GM08714 (cell line): ENCODE data around the gene RTKN2.
"Not testable (repeated sequence)": the region's sequence is repeated elsewhere in the genome, so short reads cannot be mapped to it uniquely, and the experiment has no call there.

Experiments used
- H3K4me3 ChIP-seq: fragments of 200-500 bp; sonication (Bioruptor generic); 2 replicates; pipeline ENCODE4 v1.5.1; 2014; ENCODE audit warnings: mild to moderate bottlenecking, low read length, inconsistent platforms
- ZNF274 ChIP-seq: IDR thresholded peaks from 2 replicates; pipeline ENCODE4 v1.6.1; 2012; ENCODE audit warnings: mild to moderate bottlenecking, low read depth, low read length

Gene RTKN2

DNA sequence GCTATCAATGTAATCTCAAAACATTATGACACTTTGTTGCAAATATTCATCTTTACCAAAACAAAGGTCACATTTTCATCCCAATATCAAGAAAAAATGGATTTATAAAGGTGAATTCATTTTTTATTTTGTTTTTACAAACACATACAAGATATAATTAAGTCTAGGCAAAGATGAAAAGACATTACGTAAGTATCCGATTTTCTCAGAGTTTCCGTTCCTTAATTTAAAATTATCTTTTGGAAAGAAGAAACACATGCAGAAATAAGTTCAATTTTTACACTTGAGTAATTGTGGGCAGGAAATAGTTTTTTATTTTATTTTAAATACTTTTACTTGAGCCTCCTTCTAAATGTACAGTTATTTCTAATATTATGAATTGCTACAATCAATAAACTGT lies 24.6 kb downstream of the RTKN2 start:
- no peak overlapping the region; the same call in 1 of the 2 replicates for H3K4me3 ChIP-seq
- TF ChIP-seq ZNF274 = no peak

DNA sequence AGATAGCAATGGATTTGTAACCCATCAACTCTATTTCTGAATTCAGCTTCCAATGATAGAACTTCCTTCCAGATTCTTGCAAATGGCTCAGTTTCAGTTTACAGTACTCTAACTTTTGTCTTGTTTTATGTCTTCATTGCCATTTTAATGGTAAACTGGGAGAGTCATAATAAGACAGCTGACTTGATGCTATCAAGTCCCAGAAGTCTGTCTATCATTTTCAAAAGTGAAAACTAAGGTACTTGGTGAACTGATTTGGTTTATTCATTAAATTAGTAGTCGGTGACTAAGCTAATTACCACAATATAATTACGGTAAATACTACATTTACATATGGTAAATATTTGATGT lies 25.0 kb downstream of the RTKN2 start:
- H3K4me3 ChIP-seq = peak overlapping the region; percentile 61
- no peak for TF ChIP-seq ZNF274

DNA sequence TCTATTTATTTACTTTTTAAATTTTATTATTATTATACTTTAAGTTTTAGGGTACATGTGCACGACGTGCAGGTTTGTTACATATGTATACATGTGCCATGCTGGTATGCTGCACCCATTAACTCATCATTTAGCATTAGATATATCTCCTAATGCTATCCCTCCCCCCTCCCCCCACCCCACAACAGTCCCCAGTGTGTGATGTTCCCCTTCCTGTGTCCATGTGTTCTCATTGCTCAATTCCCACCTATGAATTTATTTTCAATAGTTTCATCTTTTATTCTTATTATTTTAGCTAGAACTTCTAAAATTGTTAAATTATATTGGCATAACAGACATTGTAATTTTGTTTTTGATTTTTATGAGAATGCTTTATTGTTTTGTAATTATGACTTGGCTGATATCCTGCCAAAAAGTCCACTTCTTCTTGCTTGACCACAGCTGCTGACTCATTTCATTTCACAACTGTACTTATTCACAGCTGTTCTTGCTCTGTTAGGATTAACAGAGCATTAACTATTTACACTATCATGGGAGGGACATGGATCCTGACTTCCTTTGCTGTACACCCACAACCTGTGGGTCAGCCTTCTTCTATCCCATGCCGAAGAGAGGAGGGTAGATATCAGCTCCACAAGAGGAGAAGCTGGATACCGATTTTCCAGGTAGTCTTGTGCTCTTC lies 25.5 kb downstream of the RTKN2 start:
- peak overlapping the region; percentile 61; the same call in 1 of the 2 replicates for H3K4me3 ChIP-seq

DNA sequence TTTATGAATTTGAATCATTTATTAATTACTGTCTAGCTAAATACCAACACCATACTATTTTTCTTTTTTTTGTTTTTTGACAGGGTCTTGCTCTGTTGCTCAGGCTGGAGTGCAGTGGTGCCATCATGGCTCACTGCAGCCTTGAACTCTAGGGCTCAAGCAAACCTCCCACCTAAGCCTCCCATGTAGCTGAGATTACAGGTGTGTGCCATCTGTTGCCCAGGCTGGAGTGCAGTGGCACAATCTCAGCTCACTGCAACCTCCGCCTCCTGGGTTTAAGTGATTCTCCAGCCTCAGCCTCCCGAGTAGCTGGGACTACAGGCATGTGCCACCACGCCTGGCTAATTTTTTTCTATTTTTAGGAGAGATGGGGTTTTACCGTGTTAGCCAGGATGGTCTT lies 27.1 kb downstream of the RTKN2 start:
- not testable (repeated sequence) for H3K4me3 ChIP-seq

DNA sequence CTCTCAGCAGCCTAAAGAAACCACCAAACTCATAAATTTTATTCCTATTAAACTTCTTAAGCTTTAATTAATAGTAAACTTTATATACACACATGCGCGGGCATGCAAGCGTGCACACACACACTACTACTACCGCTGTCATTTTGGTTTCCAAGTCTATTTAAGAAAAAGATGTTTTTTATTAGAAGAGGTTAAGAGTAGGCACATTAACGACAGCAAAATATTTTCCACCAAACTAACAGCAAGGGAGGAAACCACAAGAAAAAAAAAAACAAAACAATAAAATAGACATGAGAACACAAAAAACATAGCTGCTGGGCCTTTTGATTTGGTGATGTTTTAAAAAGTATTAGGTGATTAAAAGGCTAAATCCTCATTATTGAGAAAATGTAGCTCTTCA lies 28.6 kb downstream of the RTKN2 start:
- TF ChIP-seq ZNF274 = no peak
- no peak overlapping the region for H3K4me3 ChIP-seq

DNA sequence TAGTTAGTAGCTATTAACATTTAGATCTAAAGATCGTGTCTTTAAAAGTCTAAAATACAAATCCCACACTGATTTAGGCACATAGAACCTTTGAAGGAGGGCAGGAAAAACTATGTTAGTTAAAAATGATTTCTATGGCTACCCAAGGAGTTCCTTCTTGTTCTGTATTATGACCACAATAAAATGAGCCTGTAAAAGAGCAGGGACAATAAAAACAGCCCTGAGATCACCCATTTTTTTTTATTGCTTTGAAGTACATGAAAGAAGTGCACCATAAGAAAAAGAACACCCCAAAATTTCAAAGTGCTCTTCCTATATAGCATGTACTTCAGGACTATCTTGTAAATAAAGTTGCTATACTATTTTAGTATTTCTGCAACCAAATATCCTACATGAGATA lies 29.8 kb downstream of the RTKN2 start:
- no peak overlapping the region for H3K4me3 ChIP-seq

DNA sequence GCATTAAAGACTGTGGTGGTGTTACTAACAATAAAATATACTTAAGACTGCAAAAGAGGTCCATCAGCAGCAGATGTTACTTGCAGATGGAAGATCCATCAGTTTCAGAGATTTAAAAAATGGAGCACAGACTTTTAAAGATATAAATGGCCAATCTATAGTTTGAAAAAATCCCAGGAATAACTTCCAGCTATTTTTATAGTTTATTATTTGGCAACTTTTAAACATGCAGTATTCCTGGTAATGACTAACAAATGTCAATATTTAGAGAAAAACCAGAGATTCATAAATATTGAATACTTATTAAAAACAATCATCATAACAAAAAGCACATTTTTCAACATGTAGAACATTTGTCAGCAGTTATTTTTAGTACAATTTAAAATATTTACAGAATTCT lies 30.7 kb downstream of the RTKN2 start:
- no peak for TF ChIP-seq ZNF274
- no peak overlapping the region for H3K4me3 ChIP-seq

More for the DNA sequence above, 29.8 kb downstream of the RTKN2 start:
- TF ChIP-seq ZNF274 = no peak

DNA sequence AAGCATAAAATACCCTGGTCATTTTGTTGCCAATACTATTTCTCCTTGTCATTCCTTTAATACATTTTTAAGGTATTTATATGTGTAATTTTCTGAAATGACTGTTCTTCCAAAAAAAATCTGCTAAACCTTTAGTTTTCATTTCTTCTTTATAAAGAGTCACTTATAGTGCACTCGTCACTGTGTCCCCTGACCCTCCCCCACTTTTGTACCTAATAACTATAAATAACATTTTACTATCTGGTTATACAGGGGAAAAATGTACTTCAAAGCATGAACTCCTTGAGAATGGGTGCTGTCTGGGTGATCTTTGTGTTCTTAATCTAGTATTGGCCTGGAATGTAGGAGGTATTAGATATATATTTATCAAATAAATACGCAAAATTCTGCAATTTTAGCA lies 31.1 kb downstream of the RTKN2 start:
- TF ChIP-seq ZNF274 = no peak
- H3K4me3 ChIP-seq = no peak overlapping the region

DNA sequence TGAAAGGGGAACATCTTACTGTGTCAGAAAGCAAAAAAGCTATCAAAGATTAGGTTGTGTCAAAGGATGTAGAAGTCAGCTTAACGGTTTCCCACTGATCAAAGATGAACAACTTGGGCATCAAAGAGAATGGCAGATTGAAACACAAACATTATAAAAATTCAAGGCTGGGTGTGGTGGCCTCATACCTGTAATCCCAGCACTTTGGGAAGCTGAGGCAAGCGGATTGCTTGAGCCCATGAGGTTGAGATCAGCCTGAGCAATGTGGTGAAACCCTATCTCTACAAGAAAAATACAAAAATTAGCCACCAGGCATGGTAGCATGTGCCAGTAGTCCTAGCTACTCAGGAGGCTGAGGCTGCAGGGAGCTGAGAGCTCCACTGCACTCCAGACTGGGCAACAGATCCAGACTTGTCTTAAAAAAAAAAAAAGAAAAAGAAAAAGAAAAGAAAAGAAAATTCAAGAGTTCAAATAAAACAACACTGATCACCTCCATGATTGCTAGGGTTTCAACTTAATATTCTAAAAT lies 34.5 kb downstream of the RTKN2 start:
- TF ChIP-seq ZNF274 = no peak
- H3K4me3 ChIP-seq = no peak overlapping the region

DNA sequence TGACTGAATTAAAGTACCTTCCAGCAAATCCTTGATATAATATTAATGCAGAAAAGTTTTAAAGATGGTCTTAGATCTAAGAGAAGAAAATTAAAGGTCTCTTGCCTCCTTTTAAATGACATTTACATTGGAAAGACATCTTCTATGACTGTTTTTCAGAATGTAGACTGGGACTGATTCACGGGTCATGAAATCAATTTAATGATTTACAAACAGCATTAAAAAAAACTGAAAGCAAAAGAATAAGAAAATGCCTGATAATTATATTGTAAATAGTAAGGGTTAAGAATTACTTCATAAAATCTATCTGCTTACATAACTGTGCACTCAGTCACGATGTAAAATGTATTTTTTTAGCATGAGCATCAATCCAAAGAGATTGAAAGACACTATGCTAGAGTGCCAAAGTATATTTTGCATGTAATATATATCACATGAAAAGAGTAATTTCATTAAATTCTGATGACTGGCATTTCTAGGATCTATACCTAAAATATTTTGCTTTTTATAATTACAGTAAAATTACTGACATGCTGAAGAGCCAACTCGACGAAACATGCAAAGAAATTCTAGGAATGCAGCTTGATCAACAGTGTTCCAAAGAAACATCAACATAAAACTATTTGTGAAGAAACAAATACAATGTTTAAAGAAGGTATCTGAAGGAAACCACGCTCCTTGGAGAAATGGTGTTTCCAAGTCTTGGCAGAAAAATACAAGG lies 35.1 kb downstream of the RTKN2 start:
- TF ChIP-seq ZNF274 = no peak
- no peak overlapping the region for H3K4me3 ChIP-seq

DNA sequence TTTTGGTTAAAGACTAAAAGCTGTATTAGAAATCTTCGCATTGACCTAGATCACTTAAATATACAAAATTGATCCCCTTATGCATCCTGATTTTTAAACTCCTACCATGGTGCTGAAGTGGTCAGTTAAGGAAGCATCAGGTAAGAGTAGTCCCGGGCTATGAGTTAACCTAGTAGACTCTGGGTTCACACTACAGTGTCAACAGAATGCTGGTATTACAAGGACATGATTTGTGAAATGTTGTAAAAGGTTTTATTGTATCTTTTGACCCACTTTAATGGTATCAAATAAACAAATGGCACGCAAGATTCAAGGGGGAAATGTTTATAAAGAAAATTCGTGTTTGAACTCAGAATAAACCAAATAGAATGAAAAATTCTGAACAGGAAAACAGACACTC lies 36.8 kb downstream of the RTKN2 start:
- H3K4me3 ChIP-seq = no peak overlapping the region
- TF ChIP-seq ZNF274 = no peak

DNA sequence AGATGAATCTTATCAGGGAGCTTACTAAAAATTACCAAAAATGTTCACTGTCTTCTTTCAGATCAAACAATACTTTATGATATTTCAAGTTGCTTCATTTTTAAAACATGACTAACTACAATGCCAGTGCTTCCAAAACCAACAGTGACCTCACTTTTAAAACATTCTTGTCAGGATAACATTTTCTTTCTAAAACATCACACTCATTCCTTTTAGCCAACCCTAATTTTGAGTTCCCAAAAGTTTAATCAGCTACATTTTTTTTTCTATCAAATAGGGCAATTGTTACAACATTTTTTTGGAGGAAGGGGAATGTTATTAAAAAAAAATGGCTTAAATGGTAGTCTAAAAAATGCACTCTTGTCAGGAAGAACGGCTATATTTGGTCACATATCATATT lies 37.3 kb downstream of the RTKN2 start:
- TF ChIP-seq ZNF274 = no peak
- no peak overlapping the region for H3K4me3 ChIP-seq

DNA sequence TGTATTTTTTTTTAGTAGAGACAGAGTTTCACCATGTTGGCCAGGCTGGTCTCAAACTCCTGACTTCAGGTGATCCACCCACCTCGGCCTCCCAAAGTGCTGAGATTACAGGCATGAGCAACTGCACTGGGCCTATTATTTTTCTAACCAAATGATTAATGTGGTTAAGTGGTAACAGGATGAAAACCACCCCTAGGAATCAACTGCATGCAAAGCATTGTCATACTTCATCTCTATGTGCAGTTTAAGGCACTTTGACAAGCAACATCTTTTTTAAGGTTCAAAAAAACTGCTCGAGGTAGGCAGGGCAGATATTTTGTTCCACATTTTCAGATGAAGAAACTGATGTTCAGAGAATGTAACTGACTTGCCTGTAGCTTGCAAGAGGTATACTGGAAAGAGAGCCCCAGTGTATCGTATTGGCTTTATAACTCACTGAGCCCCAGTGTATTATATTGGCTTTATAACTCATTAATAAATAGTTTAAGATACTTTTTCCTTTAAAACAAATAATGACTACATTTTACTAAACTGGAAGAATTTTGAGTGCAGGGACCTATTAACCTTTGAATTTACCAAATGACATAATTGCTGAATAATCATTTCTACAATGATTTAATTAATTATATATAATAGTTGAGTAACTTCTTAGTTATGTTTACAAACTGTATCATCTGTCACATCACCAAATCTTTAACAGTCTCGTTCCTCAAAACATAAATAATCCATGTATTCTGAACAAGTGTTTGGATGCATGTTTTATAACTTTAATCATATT lies 38.1 kb downstream of the RTKN2 start:
- no peak overlapping the region for H3K4me3 ChIP-seq
- no peak for TF ChIP-seq ZNF274

DNA sequence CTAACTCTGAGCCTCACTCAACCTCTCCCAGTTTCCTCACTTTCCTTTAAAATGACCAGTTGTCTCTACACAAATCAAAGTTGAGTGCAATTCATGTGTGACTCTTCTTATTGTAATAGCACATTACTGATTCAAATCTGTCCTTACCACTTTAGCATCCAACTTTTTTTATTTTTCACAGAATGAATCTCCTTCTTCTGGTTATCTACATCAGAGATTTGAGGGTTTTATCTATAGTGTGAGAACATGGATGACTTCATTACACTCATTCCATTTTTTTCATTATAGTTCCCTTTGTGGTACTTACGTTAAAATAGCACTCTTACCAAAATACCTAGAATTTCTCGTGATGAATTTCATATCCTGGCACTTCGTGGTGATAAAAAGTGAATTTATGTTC lies 43.3 kb downstream of the RTKN2 start:
- H3K4me3 ChIP-seq = no peak overlapping the region
- TF ChIP-seq ZNF274 = no peak

DNA sequence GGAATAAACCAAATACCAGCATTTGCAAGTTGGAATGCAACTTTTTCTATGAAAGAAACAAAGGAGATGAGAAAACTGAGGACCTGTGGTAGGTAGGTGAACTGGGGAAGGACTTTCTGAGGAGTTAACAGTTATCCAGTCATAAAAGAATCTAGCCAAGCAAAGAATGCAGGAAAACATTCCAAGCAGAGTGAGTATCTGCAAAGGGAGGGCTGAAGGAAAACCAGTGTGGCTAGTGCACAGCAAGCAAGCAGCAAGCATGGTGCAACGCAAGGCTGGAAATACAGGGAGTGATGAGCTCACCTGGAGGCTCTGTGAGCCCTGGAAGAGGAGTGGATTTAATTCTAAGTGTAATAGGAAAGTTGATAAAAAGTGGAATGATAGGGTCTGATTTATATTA lies 44.0 kb downstream of the RTKN2 start:
- no peak for TF ChIP-seq ZNF274
- H3K4me3 ChIP-seq = no peak overlapping the region
